Measurements from ENCODE around the gene NTF3. TPM values are rescaled to one million over a fixed set of nuclear protein-coding genes. Genes with fewer than 3 reads are reported as not detected.

Gene NTF3
- polyA plus RNA-seq, 3 donors = not detected

- 95% methylated on average over 5 of the region's 11 CpGs for WGBS (ENCODE audit: insufficient coverage)
- Histone ChIP-seq H3K4me2 (replicated peaks; ENCODE audit: extremely low read depth, low read length, poor library complexity, severe bottlenecking) (no peak overlapping the region), H3K27me3 (ENCODE audit: control insufficient read depth in 2 of 2, insufficient read depth in 2 of 2, low read length in 2 of 2) (peaks cover 27 to 30% of the 10 kb centered on the region in 2 donors), H3K79me2 (ENCODE audit: insufficient read depth, low read length) (no peaks in the 10 kb centered on the region), H3K4me3 (replicated peaks in 1 of 3; ENCODE audit: low read depth in 2 of 3, low read length in 3 of 3) (no peak overlapping the region), H3K9ac (ENCODE audit: insufficient read depth, low read length, poor library complexity, severe bottlenecking) (no peak overlapping the region), H2AFZ (ENCODE audit: insufficient read depth, low read depth, low read length, poor library complexity, severe bottlenecking) (no peak overlapping the region), H3K4me1 (ENCODE audit: control insufficient read depth in 1 of 2, insufficient read depth in 2 of 2, low read length in 2 of 2) (peaks cover 0 to 14% of the 10 kb centered on the region in 2 donors), H4K20me1 (ENCODE audit: insufficient read depth, low read length) (no peaks in the 10 kb centered on the region), H3K9me3 (replicated peaks in 1 of 2; ENCODE audit: control insufficient read depth in 1 of 2, insufficient read depth in 1 of 2, low read length in 2 of 2) (no peaks in the 10 kb centered on the region), H3K27ac (ENCODE audit: low read depth in 1 of 2, low read length in 2 of 2) (no peak overlapping the region), H3K36me3 (replicated peaks in 1 of 2; ENCODE audit: control insufficient read depth in 1 of 2, insufficient read depth in 2 of 2, low read length in 2 of 2) (no peaks in the 10 kb centered on the region)
- intact Hi-C loops (cut with micrococcal nuclease) = no loop called here
- DNase-seq = peak in 1 of 3 donors; percentile 15
- Mint-ChIP-seq H3K27ac (no peak overlapping the region), H3K36me3 (no peaks in the 10 kb centered on the region), H3K4me3 (no peak overlapping the region), H3K27me3 (ENCODE audit: low read depth in 3 of 3) (peaks cover 29 to 41% (median 31%) of the 10 kb centered on the region in 3 donors), H3K4me1 (peaks cover 9% of the 10 kb centered on the region), H3K9me3 (peaks cover 0 to 2% (median 0%) of the 10 kb centered on the region in 7 donors)
- TF ChIP-seq CTCF (IDR thresholded peaks at IDR 0.05) = no peak
Observed at GRCh38 chr12:5442251-5443006, 10.5 kb downstream of the NTF3 start.

- no peak overlapping the region for H3K27ac ChIP-seq (ENCODE audit: low read depth in 1 of 2, low read length in 2 of 2)
- no peak overlapping the region for H3K4me2 ChIP-seq (replicated peaks; ENCODE audit: extremely low read depth, low read length, poor library complexity, severe bottlenecking)
- Mint-ChIP-seq H3K27ac (no peak overlapping the region), H3K4me1 (peaks cover 16% of the 10 kb centered on the region), H3K4me3 (no peak overlapping the region), H3K36me3 (no peaks in the 10 kb centered on the region), H3K27me3 (ENCODE audit: low read depth in 3 of 3) (peaks cover 12 to 35% (median 31%) of the 10 kb centered on the region in 3 donors), H3K9me3 (peaks cover 0 to 2% (median 0%) of the 10 kb centered on the region in 7 donors)
- no peak for TF ChIP-seq CTCF (IDR thresholded peaks at IDR 0.05)
- H2AFZ ChIP-seq (ENCODE audit: insufficient read depth, low read depth, low read length, poor library complexity, severe bottlenecking) = no peak overlapping the region
- no peak overlapping the region for H3K4me3 ChIP-seq (replicated peaks in 1 of 3; ENCODE audit: low read depth in 2 of 3, low read length in 3 of 3)
- H3K9me3 ChIP-seq (replicated peaks in 1 of 2; ENCODE audit: control insufficient read depth in 1 of 2, insufficient read depth in 1 of 2, low read length in 2 of 2) = no peaks in the 10 kb centered on the region
- H3K27me3 ChIP-seq (ENCODE audit: control insufficient read depth in 2 of 2, insufficient read depth in 2 of 2, low read length in 2 of 2) = peaks cover 15 to 17% of the 10 kb centered on the region in 2 donors
- intact Hi-C loops (cut with micrococcal nuclease) = no loop called here
- H3K4me1 ChIP-seq (ENCODE audit: control insufficient read depth in 1 of 2, insufficient read depth in 2 of 2, low read length in 2 of 2) = peaks cover 0 to 14% of the 10 kb centered on the region in 2 donors
- WGBS (ENCODE audit: insufficient coverage) = 90% methylated on average over 3 of the region's 6 CpGs
- H3K36me3 ChIP-seq (replicated peaks in 1 of 2; ENCODE audit: control insufficient read depth in 1 of 2, insufficient read depth in 2 of 2, low read length in 2 of 2) = no peaks in the 10 kb centered on the region
- no peak overlapping the region for H3K9ac ChIP-seq (ENCODE audit: insufficient read depth, low read length, poor library complexity, severe bottlenecking)
- H4K20me1 ChIP-seq (ENCODE audit: insufficient read depth, low read length) = no peaks in the 10 kb centered on the region
- H3K79me2 ChIP-seq (ENCODE audit: insufficient read depth, low read length) = no peaks in the 10 kb centered on the region
- DNase-seq = no peak
Observed at GRCh38 chr12:5444520-5444919, 12.6 kb downstream of the NTF3 start.

Data from CD14-positive monocyte (primary cell).